Measurements from ENCODE around the gene PGM2.

The PGM2 gene

GRCh38 chr4:37896206-37896860, 69.8 kb downstream of the PGM2 start:
- no peak for DNase-seq (ENCODE audit: low read depth in 4 of 4, low spot score in 1 of 4)

GRCh38 chr4:37902212-37902611, 75.7 kb downstream of the PGM2 start:
- no peak for DNase-seq (ENCODE audit: low read depth in 4 of 4, low spot score in 1 of 4)

- no peak for DNase-seq (ENCODE audit: low read depth in 4 of 4, low spot score in 1 of 4)
Measured at GRCh38 chr4:37902738-37903693, 76.5 kb downstream of the PGM2 start.

GRCh38 chr4:37903901-37904300, 77.4 kb downstream of the PGM2 start:
- no peak for DNase-seq (ENCODE audit: low read depth in 4 of 4, low spot score in 1 of 4)

GRCh38 chr4:37904824-37905223, 78.3 kb downstream of the PGM2 start:
- DNase-seq (ENCODE audit: low read depth in 4 of 4, low spot score in 1 of 4): no peak

- DNase-seq (ENCODE audit: low read depth in 4 of 4, low spot score in 1 of 4): no peak
Measured at GRCh38 chr4:37905533-37906169, 79.2 kb downstream of the PGM2 start.

- no peak for DNase-seq (ENCODE audit: low read depth in 4 of 4, low spot score in 1 of 4)
Measured at GRCh38 chr4:37908488-37909331, 82.2 kb downstream of the PGM2 start.

GRCh38 chr4:37909332-37910090, 83.0 kb downstream of the PGM2 start:
- DNase-seq (ENCODE audit: low read depth in 4 of 4, low spot score in 1 of 4): no peak

GRCh38 chr4:37910091-37910486, 83.6 kb downstream of the PGM2 start:
- no peak for DNase-seq (ENCODE audit: low read depth in 4 of 4, low spot score in 1 of 4)
